Measurements from ENCODE around the gene CEP152.

The CEP152 gene

GRCh38 chr15:48765022-48765421 is 45.8 kb downstream of the CEP152 start:
- no peak for DNase-seq (ENCODE audit: low spot score)

GRCh38 chr15:48761393-48762158 is 49.3 kb downstream of the CEP152 start:
- DNase-seq (ENCODE audit: low spot score) = no peak

GRCh38 chr15:48759921-48760320 is 50.9 kb downstream of the CEP152 start:
- DNase-seq (ENCODE audit: low spot score) = no peak

- no peak for DNase-seq (ENCODE audit: low spot score)
Measured at GRCh38 chr15:48757661-48758060, 53.2 kb downstream of the CEP152 start.

- no peak for DNase-seq (ENCODE audit: low spot score)
Measured at GRCh38 chr15:48754011-48754410, 56.9 kb downstream of the CEP152 start.

- no peak for DNase-seq (ENCODE audit: low spot score)
Measured at GRCh38 chr15:48751595-48751994, 59.3 kb downstream of the CEP152 start.

GRCh38 chr15:48748535-48748934 is 62.3 kb downstream of the CEP152 start:
- DNase-seq (ENCODE audit: low spot score) = no peak

GRCh38 chr15:48733615-48734014 is 77.3 kb downstream of the CEP152 start:
- DNase-seq (ENCODE audit: low spot score) = no peak

GRCh38 chr15:48730506-48730905 is 80.4 kb downstream of the CEP152 start:
- no peak for DNase-seq (ENCODE audit: low spot score)

GRCh38 chr15:48723969-48724368 is 86.9 kb downstream of the CEP152 start:
- no peak for DNase-seq (ENCODE audit: low spot score)

- no peak for DNase-seq (ENCODE audit: low spot score)
Measured at GRCh38 chr15:48722764-48723661, 87.9 kb downstream of the CEP152 start.

GRCh38 chr15:48721061-48721810 is 89.6 kb downstream of the CEP152 start:
- DNase-seq (ENCODE audit: low spot score) = no peak

GRCh38 chr15:48720646-48721045 is 90.2 kb downstream of the CEP152 start:
- DNase-seq (ENCODE audit: low spot score) = no peak

GRCh38 chr15:48719668-48720067 is 91.2 kb downstream of the CEP152 start:
- DNase-seq (ENCODE audit: low spot score) = no peak

- DNase-seq (ENCODE audit: low spot score) = no peak
Measured at GRCh38 chr15:48718646-48719045, 92.2 kb downstream of the CEP152 start.

GRCh38 chr15:48717458-48717857 is 93.4 kb downstream of the CEP152 start:
- DNase-seq (ENCODE audit: low spot score) = no peak

GRCh38 chr15:48712546-48712945 is 98.3 kb downstream of the CEP152 start:
- no peak for DNase-seq (ENCODE audit: low spot score)

- DNase-seq (ENCODE audit: low spot score) = no peak
Measured at GRCh38 chr15:48710952-48711495, 99.8 kb downstream of the CEP152 start.

GRCh38 chr15:48708641-48709040 is 102.2 kb downstream of the CEP152 start:
- DNase-seq (ENCODE audit: low spot score) = no peak

GRCh38 chr15:48705381-48705780 is 105.5 kb downstream of the CEP152 start:
- no peak for DNase-seq (ENCODE audit: low spot score)

GRCh38 chr15:48703544-48703943 is 107.3 kb downstream of the CEP152 start:
- no peak for DNase-seq (ENCODE audit: low spot score)

GRCh38 chr15:48702569-48703236 is 108.2 kb downstream of the CEP152 start:
- no peak for DNase-seq (ENCODE audit: low spot score)
